Fibroblast of mammary gland (primary cell): ENCODE results near the gene XRCC6.
A peak's percentile ranks its signal among the peaks of the same experiment; 100 is the strongest.
"Not testable (repeated sequence)": the region's sequence is repeated elsewhere in the genome, so short reads cannot be mapped to it uniquely, and the experiment has no call there.

Experiments used
- DNase-seq: peaks from one replicate; pipeline ENCODE4 v3.0.0-alpha.2; 2010; ENCODE audit warnings: low read depth
- H3K4me3 ChIP-seq: 2 replicates; pipeline ENCODE4 v1.5.1; 2011; ENCODE audit warnings: low read depth, mild to moderate bottlenecking, low read length, moderate library complexity; ENCODE audit not compliant: control insufficient read depth
- CTCF ChIP-seq: conservative IDR thresholded peaks from 2 replicates; pipeline ENCODE4 v1.5.1; 2011; ENCODE audit warnings: low read depth, low read length, inconsistent platforms; ENCODE audit not compliant: control insufficient read depth, insufficient read depth

XRCC6 gene

DNA sequence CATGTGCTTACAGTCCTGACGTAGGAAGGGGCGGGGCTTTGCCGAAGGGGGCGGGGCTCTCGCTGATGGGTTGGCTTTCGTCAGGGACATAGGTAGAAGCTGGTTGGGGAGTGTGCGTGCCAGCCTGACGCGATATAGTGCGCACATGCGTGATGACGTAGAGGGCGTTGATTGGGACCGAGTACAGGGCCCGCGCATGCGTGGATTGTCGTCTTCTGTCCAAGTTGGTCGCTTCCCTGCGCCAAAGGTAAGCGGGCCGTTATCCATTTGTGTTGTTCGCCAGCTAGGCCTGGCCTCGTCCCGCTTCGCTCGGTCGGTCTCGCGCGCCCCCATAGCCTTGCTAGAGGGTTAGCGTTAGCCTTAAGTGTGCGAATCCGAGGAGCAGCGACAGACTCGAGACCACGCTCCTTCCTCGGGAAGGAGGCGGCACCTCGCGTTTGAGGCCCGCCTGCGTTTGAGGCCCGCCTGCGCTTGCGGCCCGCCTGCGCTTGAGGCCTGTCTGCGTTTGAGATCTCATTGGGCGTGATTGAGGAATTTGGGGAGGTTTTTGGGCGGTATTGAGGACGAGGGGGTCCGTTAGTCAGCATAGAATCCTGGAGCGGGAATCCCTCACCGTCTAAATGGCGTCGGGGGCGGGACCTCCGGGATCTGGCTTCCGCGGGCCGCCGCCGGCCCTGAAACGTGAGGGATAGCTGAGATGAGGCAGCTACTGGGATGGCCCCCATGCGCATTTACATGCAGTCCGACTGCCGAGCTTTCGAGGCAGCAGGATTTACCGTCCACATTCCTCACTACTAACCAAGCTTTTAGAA is at the start of gene XRCC6:
Gene XRCC6 (plus strand): TSS at position 197 of the 812 bp plus-strand sequence. CDS start 710 bp downstream, outside the sequence.
- no peak for TF ChIP-seq CTCF
- H3K4me3 ChIP-seq = peak within 1 kb of the TSS; percentile 94
- peak; percentile 100 for DNase-seq

- no peak overlapping the region for H3K4me3 ChIP-seq
- DNase-seq = no peak
- no peak for TF ChIP-seq CTCF
These were observed 49.3 kb upstream of the XRCC6 start for GRCh38 chr22:41571786-41572185.

- not testable (repeated sequence) for H3K4me3 ChIP-seq, DNase-seq
These were observed 48.8 kb upstream of the XRCC6 start for GRCh38 chr22:41572305-41572704.

DNA sequence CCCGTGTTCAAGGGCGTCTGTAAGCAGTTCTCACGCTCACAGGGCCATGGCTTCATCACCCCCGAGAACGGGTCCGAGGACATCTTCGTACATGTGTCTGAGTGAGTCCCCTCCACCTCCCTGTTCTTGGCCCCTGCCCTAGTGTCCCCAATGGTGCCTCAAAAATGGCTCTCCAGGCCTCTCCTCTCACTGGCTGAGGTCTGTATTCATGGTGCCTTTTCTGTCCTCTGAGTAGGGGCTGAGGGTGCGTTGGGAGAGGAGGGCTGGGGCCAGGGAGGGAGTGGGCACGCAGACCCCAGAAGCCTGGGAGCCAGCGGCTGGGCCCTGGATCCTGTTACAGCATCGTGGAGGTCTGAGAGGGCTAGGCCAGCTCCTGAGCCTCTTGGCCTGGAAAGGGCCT is 47.4 kb upstream of the XRCC6 start:
- no peak for DNase-seq
- H3K4me3 ChIP-seq = no peak overlapping the region
- no peak for TF ChIP-seq CTCF

DNA sequence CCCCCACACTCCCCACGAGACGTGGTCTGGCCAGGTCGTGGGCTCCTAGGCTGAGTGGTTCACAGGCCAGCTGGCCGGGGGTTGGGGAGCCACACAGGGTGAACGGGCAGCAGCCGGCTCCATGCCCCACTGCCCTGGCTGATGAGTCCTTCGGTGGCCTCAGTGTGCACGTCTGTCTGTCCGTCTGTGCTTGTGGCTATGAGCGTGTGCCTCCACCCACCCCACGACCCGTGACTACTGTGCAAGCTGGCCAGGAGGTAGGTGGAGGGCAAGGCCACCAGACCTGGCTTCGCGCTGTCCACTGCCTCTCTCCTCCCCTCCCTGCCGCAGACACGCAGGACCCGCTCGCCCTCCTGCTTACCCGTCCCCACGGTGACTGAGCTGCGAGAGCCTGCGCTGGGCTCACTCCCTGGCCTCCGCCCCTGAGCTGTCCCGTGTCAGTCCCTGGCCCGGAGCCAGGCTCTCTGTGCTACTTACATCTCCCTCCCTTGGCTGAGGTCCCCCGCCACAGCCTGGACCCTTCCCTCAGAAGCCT is 46.2 kb upstream of the XRCC6 start:
- no peak overlapping the region for H3K4me3 ChIP-seq
- DNase-seq = peak; percentile 36
- TF ChIP-seq CTCF = no peak

DNA sequence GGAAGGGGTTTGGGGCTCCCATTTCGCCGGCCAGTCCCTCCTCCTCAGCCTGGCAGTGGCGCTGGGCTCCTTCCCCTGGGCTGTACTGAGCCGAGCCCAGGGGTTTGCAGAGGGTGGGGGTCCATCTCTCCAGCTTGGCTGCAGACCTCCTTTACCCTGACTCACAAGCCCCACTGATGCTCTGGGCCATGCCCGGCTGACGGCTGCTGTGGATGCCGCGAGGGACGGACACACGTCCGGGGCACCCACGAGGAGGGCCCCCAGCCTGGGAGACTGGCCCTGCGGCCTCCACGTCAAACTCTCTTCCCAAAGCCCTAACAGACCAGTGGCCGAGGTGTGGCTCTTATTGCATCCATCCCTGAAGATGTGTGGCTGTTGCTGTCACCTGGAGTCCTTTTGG is 45.6 kb upstream of the XRCC6 start:
- no peak overlapping the region for H3K4me3 ChIP-seq
- no peak for TF ChIP-seq CTCF
- DNase-seq = no peak

DNA sequence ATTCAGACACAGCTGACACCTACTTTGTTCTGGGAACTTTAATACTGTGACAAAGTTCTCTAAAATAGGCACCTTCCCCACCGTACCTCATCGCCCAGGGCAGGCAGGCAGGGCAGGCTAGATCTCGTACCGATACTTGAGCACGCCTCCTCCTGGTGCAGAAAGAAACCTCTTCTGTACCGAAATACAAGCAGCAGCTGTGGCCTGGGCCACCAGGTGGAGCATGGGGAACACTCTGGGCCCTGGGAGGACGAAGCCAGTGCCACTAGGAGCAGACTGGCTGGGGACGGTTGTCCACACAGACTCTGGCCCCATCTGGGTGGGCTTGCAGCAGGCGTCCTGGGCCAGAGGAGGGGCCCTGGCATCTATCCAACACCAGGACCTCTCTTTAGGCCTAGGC is 44.2 kb upstream of the XRCC6 start:
- peak; percentile 55 for DNase-seq
- TF ChIP-seq CTCF = peak; percentile 57
- no peak overlapping the region for H3K4me3 ChIP-seq
